Measurements from ENCODE around the gene ANKFY1. TPM values are rescaled to one million over a fixed set of nuclear protein-coding genes. Genes with fewer than 3 reads are reported as not detected.

ANKFY1 gene
- total RNA-seq, 2 experiments from 2014 or later: 79.1 to 87.5 TPM

GRCh38 chr17:4136373-4136772, 127.4 kb downstream of the ANKFY1 start:
- H3K9me3 Mint-ChIP-seq: no peaks in the 10 kb centered on the region
- no peaks in the 10 kb centered on the region for H3K27me3 Mint-ChIP-seq
- H3K36me3 Mint-ChIP-seq (ENCODE audit: low read depth): peaks cover 18% of the 10 kb centered on the region
- H3K4me1 Mint-ChIP-seq: peaks cover 46% of the 10 kb centered on the region
- no peak for DNase-seq
- CTCF ChIA-PET: no interaction called here
- POLR2A ChIA-PET: interaction anchor here (0.6 to 0.7 kb wide), 2 partner anchors 54 to 851 kb away, joined by 3 to 6 read pairs; partner anchors contain the start of gene CAMTA2
- no peak overlapping the region for H3K27ac Mint-ChIP-seq
- H3K4me3 Mint-ChIP-seq: no peak overlapping the region

GRCh38 chr17:4135489-4135888, 128.3 kb downstream of the ANKFY1 start:
- H3K4me3 Mint-ChIP-seq: no peak overlapping the region
- peaks cover 45% of the 10 kb centered on the region for H3K4me1 Mint-ChIP-seq
- H3K27ac Mint-ChIP-seq: no peak overlapping the region
- no peak for DNase-seq
- ChIA-PET POLR2A (interaction anchor here (0.7 kb wide), 1 partner anchor 852 kb away, joined by 3 read pairs; the partner anchor contains the start of gene CAMTA2), CTCF (interaction anchor here (1.0 to 1.5 kb wide), 2 partner anchors 7 to 13 kb away, joined by 3 to 4 read pairs; partner anchors contain the start of genes CYB5D2 and ZZEF1)
- peaks cover 22% of the 10 kb centered on the region for H3K36me3 Mint-ChIP-seq (ENCODE audit: low read depth)
- no peaks in the 10 kb centered on the region for H3K27me3 Mint-ChIP-seq
- no peaks in the 10 kb centered on the region for H3K9me3 Mint-ChIP-seq

- H3K4me3 Mint-ChIP-seq: no peak overlapping the region
- H3K27ac Mint-ChIP-seq: no peak overlapping the region
- no peak for DNase-seq
- no peaks in the 10 kb centered on the region for H3K27me3 Mint-ChIP-seq
- CTCF ChIA-PET: interaction anchor here (1.0 to 1.5 kb wide), 2 partner anchors 8 to 13 kb away, joined by 3 to 4 read pairs; partner anchors contain the start of genes CYB5D2 and ZZEF1
- POLR2A ChIA-PET: no interaction called here
- peaks cover 19% of the 10 kb centered on the region for H3K36me3 Mint-ChIP-seq (ENCODE audit: low read depth)
- H3K9me3 Mint-ChIP-seq: no peaks in the 10 kb centered on the region
- peaks cover 40% of the 10 kb centered on the region for H3K4me1 Mint-ChIP-seq
These were observed 129.1 kb downstream of the ANKFY1 start for GRCh38 chr17:4134721-4135120.

- Mint-ChIP-seq H3K27ac (no peak overlapping the region), H3K9me3 (no peaks in the 10 kb centered on the region), H3K36me3 (ENCODE audit: low read depth) (peaks cover 27% of the 10 kb centered on the region), H3K4me1 (peaks cover 26% of the 10 kb centered on the region), H3K4me3 (no peak overlapping the region), H3K27me3 (no peaks in the 10 kb centered on the region)
- ChIA-PET POLR2A (no interaction called here), CTCF (no interaction called here)
- DNase-seq: no peak
These were observed 133.1 kb downstream of the ANKFY1 start for GRCh38 chr17:4130715-4131114.

- Mint-ChIP-seq H3K27ac (no peak overlapping the region), H3K36me3 (ENCODE audit: low read depth) (peaks cover 27% of the 10 kb centered on the region), H3K27me3 (no peaks in the 10 kb centered on the region), H3K4me1 (peaks cover 21% of the 10 kb centered on the region), H3K9me3 (no peaks in the 10 kb centered on the region), H3K4me3 (no peak overlapping the region)
- no peak for DNase-seq
- POLR2A ChIA-PET: no interaction called here
- CTCF ChIA-PET: interaction anchor here (1.3 kb wide), 1 partner anchor 34 kb away, joined by 4 read pairs; no protein-coding TSS in a partner anchor
These were observed 136.2 kb downstream of the ANKFY1 start for GRCh38 chr17:4127555-4127954.

- Mint-ChIP-seq H3K27me3 (no peaks in the 10 kb centered on the region), H3K4me3 (no peak overlapping the region), H3K4me1 (peaks cover 15% of the 10 kb centered on the region), H3K36me3 (ENCODE audit: low read depth) (peaks cover 19% of the 10 kb centered on the region), H3K9me3 (no peaks in the 10 kb centered on the region), H3K27ac (no peak overlapping the region)
- CTCF ChIA-PET: no interaction called here
- POLR2A ChIA-PET: no interaction called here
- DNase-seq: no peak
These were observed 138.2 kb downstream of the ANKFY1 start for GRCh38 chr17:4125552-4125951.

GRCh38 chr17:4124999-4125398, 138.8 kb downstream of the ANKFY1 start:
- H3K4me1 Mint-ChIP-seq: peaks cover 13% of the 10 kb centered on the region
- no peaks in the 10 kb centered on the region for H3K9me3 Mint-ChIP-seq
- no peaks in the 10 kb centered on the region for H3K27me3 Mint-ChIP-seq
- DNase-seq: no peak
- ChIA-PET CTCF (no interaction called here), POLR2A (no interaction called here)
- H3K36me3 Mint-ChIP-seq (ENCODE audit: low read depth): peaks cover 16% of the 10 kb centered on the region
- H3K4me3 Mint-ChIP-seq: no peak overlapping the region
- no peak overlapping the region for H3K27ac Mint-ChIP-seq

GRCh38 chr17:4120332-4120731, 143.4 kb downstream of the ANKFY1 start:
- Mint-ChIP-seq H3K27me3 (no peaks in the 10 kb centered on the region), H3K36me3 (ENCODE audit: low read depth) (peaks cover 28% of the 10 kb centered on the region), H3K27ac (no peak overlapping the region), H3K4me3 (no peak overlapping the region), H3K4me1 (peaks cover 4% of the 10 kb centered on the region), H3K9me3 (no peaks in the 10 kb centered on the region)
- CTCF ChIA-PET: interaction anchor here (0.6 to 1.4 kb wide), 2 partner anchors 54 to 133 kb away, joined by 3 to 5 read pairs; no protein-coding TSS in a partner anchor
- POLR2A ChIA-PET: no interaction called here
- no peak for DNase-seq

- DNase-seq: no peak
- no peak overlapping the region for H3K27ac Mint-ChIP-seq
- ChIA-PET CTCF (interaction anchor here (1.3 kb wide), 1 partner anchor 20 kb away, joined by 3 read pairs; no protein-coding TSS in a partner anchor), POLR2A (no interaction called here)
- no peaks in the 10 kb centered on the region for H3K27me3 Mint-ChIP-seq
- no peaks in the 10 kb centered on the region for H3K9me3 Mint-ChIP-seq
- H3K4me1 Mint-ChIP-seq: peaks cover 4% of the 10 kb centered on the region
- no peak overlapping the region for H3K4me3 Mint-ChIP-seq
- peaks cover 30% of the 10 kb centered on the region for H3K36me3 Mint-ChIP-seq (ENCODE audit: low read depth)
These were observed 144.5 kb downstream of the ANKFY1 start for GRCh38 chr17:4119299-4119698.

- no peak overlapping the region for H3K27ac Mint-ChIP-seq
These were observed 145.6 kb downstream of the ANKFY1 start for GRCh38 chr17:4118015-4118743.

GRCh38 chr17:4116516-4116915, 147.3 kb downstream of the ANKFY1 start:
- no peak for DNase-seq
- ChIA-PET CTCF (no interaction called here), POLR2A (no interaction called here)
- Mint-ChIP-seq H3K27ac (no peak overlapping the region), H3K27me3 (no peaks in the 10 kb centered on the region), H3K4me3 (no peak overlapping the region), H3K9me3 (no peaks in the 10 kb centered on the region), H3K4me1 (peaks cover 4% of the 10 kb centered on the region), H3K36me3 (ENCODE audit: low read depth) (peaks cover 43% of the 10 kb centered on the region)

More at GRCh38 chr17:4118015-4118743, 145.6 kb downstream of the ANKFY1 start:
- H3K4me3 Mint-ChIP-seq: no peak overlapping the region
- ChIA-PET CTCF (interaction anchor here (1.3 kb wide), 1 partner anchor 21 kb away, joined by 3 read pairs; no protein-coding TSS in a partner anchor), POLR2A (no interaction called here)
- no peaks in the 10 kb centered on the region for H3K9me3 Mint-ChIP-seq
- H3K4me1 Mint-ChIP-seq: peaks cover 4% of the 10 kb centered on the region
- H3K27me3 Mint-ChIP-seq: no peaks in the 10 kb centered on the region
- DNase-seq: no peak
- peaks cover 34% of the 10 kb centered on the region for H3K36me3 Mint-ChIP-seq (ENCODE audit: low read depth)
